ENCODE results near the gene MPST. TPM values are rescaled to one million over a fixed set of nuclear protein-coding genes. Genes with fewer than 3 reads are reported as not detected.

Gene MPST
- total RNA-seq, 1 experiment from 2014 or later, result 201 TPM

DNA sequence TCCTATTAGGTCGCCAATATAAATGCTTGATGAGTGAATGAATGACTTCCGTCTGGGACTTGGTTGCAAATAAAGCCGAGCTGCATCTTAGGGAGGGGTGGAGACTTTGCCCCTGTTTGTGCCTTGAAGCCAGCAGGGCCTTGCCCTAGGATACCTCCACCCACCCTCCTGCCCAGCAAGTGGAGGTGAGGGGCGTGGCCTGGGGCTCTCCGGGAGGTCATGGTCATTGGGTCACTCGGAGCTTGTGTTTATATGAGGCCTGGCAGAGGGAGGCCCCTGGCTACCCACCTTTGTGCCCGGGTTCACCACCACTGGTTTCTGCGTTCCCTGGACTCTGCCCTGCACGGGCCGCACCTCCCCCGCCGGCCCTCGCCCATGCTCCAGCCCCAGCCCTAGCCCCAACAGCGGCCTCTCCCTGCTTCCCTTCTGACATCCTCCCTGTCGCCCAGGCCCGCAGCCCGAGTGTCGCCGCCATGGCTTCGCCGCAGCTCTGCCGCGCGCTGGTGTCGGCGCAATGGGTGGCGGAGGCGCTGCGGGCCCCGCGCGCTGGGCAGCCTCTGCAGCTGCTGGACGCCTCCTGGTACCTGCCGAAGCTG, 4.3 kb downstream of the MPST start:
- Histone ChIP-seq H3K27me3 (ENCODE audit: control insufficient read depth, insufficient read depth, low read length) (no peaks in the 10 kb centered on the region), H3K4me3 (ENCODE audit: insufficient read depth, low read depth, low read length) (no peak overlapping the region), H3K36me3 (replicated peaks; ENCODE audit: control insufficient read depth, insufficient read depth, low read length) (peaks cover 11% of the 10 kb centered on the region)
- DNase-seq, result no peak

DNA sequence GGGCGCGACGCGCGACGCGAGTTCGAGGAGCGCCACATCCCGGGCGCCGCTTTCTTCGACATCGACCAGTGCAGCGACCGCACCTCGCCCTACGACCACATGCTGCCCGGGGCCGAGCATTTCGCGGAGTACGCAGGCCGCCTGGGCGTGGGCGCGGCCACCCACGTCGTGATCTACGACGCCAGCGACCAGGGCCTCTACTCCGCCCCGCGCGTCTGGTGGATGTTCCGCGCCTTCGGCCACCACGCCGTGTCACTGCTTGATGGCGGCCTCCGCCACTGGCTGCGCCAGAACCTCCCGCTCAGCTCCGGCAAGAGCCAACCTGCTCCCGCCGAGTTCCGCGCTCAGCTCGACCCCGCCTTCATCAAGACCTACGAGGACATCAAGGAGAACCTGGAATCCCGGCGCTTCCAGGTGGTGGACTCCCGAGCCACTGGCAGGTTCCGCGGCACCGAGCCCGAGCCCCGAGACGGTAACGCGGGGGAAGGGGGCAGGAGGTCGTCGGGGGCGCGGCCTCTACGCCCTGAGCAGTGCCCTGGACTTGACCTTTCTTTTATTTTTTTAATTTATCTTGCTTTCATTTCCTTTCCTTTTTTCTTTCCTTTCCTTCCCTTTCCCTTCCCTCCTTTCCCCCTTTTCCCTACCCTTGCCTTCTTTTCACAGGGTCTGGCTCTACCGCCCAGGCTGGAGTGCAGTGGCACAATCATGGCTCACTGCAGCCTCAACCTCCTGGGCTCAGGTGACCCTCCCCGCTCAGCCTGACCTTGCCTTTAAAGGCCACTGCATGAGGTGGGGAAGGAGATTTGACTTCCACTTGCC, 5.0 kb downstream of the MPST start:
- H3K27me3 ChIP-seq (ENCODE audit: control insufficient read depth, insufficient read depth, low read length), result no peaks in the 10 kb centered on the region
- no peak for DNase-seq

DNA sequence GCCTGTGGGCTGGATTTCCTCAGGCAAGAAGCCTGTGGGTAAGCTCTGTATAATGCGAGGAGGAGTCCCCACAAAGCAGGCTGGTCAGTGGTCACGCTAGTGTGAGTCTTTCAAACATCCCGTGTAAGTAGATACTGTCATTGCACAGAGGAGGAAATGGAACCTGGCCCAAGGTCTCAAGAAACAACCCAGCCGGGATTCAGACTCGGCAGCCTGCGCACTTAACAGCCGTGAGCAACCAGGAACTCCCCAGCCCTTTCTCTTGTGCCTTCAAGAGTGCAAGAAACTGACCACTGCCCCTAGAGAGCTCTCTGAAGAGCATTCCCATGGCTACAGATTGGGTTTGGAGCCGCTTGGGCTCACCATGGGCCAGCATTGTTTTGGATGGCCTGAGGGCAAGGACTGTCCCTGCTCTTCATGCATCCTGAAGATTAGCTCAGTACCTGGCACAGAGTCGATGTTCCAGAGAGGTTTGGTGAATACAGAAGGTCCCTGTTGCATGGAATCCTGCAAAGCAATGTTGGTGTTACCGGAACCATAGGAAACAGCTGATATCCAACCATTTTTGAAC, 6.0 kb downstream of the MPST start:
- Histone ChIP-seq H3K27me3 (ENCODE audit: control insufficient read depth, insufficient read depth, low read length) (no peaks in the 10 kb centered on the region), H3K36me3 (replicated peaks; ENCODE audit: control insufficient read depth, insufficient read depth, low read length) (peaks cover 11% of the 10 kb centered on the region), H3K4me3 (ENCODE audit: insufficient read depth, low read depth, low read length) (no peak overlapping the region)
- DNase-seq, result no peak

More for the DNA sequence above, 5.0 kb downstream of the MPST start:
- Histone ChIP-seq H3K4me3 (ENCODE audit: insufficient read depth, low read depth, low read length) (no peak overlapping the region), H3K36me3 (replicated peaks; ENCODE audit: control insufficient read depth, insufficient read depth, low read length) (peaks cover 11% of the 10 kb centered on the region)

DNA sequence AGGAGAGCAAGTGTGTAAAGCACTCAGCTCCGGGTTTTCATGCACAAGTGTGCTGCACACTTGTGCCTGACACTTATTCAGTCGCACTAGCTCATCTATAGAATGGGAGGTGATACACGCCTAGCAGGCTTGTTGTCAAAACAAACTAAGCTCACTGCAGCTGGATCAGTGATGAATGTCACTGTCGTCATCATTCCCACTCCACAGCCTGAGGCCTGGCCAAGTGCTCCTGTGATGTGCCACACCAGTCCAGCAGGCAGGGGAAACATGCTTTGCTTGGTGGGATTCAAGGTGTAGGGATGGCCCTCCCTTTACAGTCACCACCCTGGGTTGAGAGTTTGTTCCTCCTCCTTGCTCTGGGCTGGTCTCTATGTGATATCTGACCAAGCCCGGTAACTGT, 6.8 kb downstream of the MPST start:
- Histone ChIP-seq H3K4me3 (ENCODE audit: insufficient read depth, low read depth, low read length) (no peak overlapping the region), H3K27me3 (ENCODE audit: control insufficient read depth, insufficient read depth, low read length) (no peaks in the 10 kb centered on the region), H3K36me3 (replicated peaks; ENCODE audit: control insufficient read depth, insufficient read depth, low read length) (peaks cover 11% of the 10 kb centered on the region)
- no peak for DNase-seq

DNA sequence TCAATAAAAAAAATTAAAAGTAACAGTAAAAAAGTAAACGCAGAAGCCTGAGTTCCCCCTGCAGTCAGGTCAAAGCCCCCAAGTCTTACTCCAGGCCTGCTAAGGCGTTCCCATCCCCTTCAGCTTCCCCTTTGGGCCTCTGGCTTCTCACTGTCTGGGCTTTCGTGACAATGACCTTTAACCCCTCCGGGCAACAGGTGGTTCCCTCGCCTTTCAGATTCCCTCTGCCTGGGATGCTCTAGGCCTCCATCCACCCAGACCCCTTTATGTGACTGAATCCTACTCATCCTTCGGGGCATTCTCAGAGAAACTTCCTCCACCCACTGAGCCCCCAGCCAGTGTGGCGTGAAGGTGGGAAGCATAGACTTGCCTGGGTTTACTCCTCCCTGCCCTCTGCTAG, 8.0 kb downstream of the MPST start:
- Histone ChIP-seq H3K27me3 (ENCODE audit: control insufficient read depth, insufficient read depth, low read length) (no peaks in the 10 kb centered on the region), H3K36me3 (replicated peaks; ENCODE audit: control insufficient read depth, insufficient read depth, low read length) (peaks cover 11% of the 10 kb centered on the region), H3K4me3 (ENCODE audit: insufficient read depth, low read depth, low read length) (no peak overlapping the region)
- DNase-seq, result no peak

DNA sequence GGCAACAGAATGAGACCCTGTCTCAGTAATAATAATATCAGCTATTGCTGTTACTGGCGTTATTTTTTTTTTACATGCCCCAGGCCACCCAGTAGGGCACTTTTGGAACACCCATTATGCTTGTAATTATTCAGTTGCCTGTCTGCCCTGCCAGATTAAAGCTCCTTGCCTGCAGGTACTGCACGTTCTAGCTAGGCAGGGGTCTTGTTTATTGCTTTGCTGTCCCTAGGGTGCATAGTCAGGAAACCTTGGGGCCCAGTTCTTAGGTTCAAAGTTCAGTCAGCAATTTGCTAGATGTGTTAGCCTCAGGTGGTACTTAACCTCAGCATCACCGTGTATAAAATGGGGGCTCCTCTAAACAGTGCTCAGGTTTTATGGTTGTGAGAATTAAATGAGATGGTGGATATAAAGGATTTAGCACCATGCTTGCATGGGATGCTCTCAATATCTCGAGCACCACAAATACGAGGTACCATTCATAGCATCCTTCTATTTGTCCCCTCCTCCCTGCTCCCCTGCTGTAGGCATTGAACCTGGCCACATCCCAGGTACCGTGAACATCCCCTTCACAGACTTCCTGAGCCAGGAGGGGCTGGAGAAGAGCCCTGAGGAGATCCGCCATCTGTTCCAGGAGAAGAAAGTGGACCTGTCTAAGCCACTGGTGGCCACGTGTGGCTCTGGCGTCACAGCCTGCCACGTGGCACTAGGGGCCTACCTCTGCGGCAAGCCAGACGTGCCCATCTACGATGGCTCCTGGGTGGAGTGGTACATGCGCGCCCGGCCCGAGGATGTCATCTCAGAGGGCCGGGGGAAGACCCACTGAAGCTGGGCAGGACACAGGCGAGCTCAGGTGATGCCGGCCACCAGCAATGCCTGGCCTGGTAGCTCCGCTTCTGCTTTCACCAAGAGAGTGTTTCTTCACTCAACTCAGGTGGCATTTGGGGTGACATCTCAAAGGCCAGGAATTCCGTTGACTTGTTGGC, 9.4 kb downstream of the MPST start:
- DNase-seq, result no peak
- Histone ChIP-seq H3K27me3 (ENCODE audit: control insufficient read depth, insufficient read depth, low read length) (no peaks in the 10 kb centered on the region), H3K4me3 (ENCODE audit: insufficient read depth, low read depth, low read length) (no peak overlapping the region), H3K36me3 (replicated peaks; ENCODE audit: control insufficient read depth, insufficient read depth, low read length) (peaks cover 11% of the 10 kb centered on the region)

DNA sequence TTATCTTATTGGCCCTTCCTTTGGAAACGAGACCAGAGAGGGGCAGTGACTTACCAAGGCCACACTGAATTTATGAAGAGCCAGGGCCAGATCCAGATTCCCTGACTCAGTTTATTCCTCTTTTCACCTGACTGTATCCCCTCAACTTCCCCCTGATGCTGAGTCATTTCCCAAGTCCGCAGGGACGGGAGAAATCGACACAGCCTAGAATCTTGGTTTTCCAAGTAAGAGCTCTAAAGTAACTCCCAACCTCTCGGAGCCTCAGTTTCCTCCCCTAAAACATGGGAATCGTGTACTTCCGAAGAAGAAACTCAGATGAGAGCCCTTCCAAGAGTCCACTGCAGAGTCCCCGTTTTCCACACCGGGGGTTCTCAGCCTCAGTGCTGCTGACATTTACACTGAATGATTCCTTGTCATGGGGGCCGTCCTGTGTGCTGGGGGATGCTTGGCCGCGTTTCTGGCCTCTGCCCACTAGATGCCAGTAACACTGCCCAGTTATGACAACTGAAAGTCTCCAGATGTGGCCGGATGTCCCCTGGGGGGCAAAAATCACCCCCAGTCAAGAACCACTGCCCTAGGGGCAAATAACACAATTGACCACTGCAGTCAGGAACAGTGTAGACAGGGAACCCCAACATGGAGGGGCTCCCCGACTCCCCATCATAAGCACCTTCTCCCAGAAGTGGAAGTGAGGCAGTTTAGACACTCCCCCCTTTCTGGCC, 11.2 kb downstream of the MPST start:
- H3K27me3 ChIP-seq (ENCODE audit: control insufficient read depth, insufficient read depth, low read length), result no peaks in the 10 kb centered on the region
- H3K36me3 ChIP-seq (replicated peaks; ENCODE audit: control insufficient read depth, insufficient read depth, low read length), result peaks cover 7% of the 10 kb centered on the region
- no peak overlapping the region for H3K4me3 ChIP-seq (ENCODE audit: insufficient read depth, low read depth, low read length)
- no peak for DNase-seq

DNA sequence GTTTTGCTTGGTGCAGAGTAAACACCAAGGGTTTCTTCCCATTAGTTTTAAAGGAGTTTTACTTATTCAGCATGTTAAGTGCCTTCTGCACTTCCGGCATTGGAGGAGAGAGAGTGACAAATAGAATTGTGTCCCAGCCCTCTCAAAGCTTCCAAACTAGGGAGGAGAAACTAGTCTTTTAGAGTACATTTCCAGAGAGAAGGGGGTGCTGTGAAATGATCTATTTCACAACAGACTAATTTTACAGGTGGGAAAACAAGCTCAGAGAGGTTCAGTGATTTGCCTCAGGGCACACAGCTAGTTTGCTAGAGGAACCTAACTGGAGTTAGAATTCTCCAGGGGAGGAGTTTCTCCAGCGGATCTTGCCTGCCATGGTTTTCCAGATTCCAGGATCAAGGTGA, 12.6 kb downstream of the MPST start:
- Histone ChIP-seq H3K36me3 (replicated peaks; ENCODE audit: control insufficient read depth, insufficient read depth, low read length) (no peaks in the 10 kb centered on the region; the same call in 1 of the 2 replicates), H3K4me3 (ENCODE audit: insufficient read depth, low read depth, low read length) (no peak overlapping the region), H3K27me3 (ENCODE audit: control insufficient read depth, insufficient read depth, low read length) (no peaks in the 10 kb centered on the region)
- no peak for DNase-seq

DNA sequence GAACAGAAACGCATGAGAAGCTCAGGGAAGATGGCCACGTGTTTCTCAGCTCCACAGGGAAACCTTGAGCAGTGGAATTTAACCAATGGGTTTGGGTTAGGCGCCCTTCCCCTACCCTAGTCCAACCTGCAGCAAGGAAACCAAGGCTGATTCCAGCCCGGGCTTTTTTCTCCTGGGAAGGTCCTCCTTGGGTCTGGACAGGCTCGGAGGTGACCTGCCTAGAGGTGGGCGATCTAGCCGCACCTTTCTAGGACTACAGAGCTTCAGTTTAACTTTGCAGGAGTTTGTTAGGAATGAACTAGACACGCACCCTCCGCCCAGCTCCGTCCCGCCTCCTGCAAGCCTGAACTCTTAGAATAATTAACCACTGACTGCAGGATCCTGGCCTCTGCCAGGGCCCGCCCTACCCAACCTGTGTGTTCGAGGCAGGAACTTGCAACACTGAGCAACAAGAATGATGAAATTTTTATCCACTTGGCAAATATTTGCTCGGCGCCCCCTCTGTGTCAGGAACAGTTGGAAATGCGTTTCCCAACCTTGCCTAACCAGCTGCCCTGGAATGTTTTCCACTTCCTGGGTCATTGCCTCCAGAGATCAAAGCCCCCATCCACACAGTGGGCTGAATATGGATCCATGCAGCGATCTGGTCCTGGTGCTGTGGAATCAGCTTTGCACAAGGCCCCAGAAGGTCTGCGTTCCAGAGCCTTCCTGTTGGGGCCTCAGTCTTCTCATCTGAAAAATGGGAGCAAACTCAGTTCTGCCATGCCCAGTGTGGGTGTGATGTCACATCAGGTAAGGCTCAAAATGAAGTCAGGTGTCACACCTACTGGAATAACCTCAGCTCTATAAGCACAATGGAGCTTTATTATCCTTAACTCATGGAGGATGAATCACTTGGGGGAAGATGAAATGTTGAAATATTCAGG, 13.3 kb downstream of the MPST start:
- Histone ChIP-seq H3K27me3 (ENCODE audit: control insufficient read depth, insufficient read depth, low read length) (no peaks in the 10 kb centered on the region), H3K4me3 (ENCODE audit: insufficient read depth, low read depth, low read length) (no peak overlapping the region), H3K36me3 (replicated peaks; ENCODE audit: control insufficient read depth, insufficient read depth, low read length) (no peaks in the 10 kb centered on the region; the same call in 1 of the 2 replicates)
- no peak for DNase-seq

DNA sequence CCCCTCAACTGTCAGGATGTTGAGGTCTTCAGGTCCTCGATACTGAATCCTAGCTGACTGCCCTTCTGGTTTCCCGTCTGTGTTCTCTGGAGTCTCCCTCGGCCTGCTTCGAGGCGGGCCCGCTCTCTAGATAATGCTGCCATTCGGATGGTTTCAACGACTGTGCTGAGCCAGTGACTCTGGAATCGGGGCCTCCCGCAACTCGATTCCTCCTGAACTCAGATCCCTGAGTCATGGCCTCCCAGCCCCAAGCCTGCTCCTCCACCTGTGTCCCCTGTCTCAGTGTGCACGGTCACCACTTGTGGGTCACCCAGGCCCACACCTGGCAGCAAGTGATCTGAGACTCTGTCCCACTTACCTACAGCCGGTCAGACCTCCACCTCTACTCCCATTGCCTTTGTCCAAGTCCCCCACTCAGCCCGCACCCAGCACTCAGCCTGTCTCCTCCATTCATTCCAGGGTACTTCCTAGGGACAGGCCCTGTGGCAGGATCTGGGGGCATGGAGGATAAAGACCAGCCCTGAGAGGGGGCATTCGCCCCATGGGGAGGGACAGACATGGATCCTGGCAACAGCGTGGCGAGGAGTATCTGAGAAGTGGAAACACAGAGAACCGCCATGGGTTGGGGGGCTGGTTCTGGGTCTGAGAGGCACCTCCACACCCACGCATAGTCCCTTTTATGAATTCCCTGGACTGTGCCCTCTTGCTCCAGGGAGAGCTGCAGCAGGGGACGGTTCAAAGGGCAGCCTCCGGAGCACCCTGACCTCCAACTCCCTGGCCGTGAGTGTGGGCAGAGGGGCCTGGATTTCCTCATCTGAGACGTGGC, 14.3 kb downstream of the MPST start:
- no peak overlapping the region for H3K4me3 ChIP-seq (ENCODE audit: insufficient read depth, low read depth, low read length)
- no peaks in the 10 kb centered on the region; the same call in 1 of the 2 replicates for H3K36me3 ChIP-seq (replicated peaks; ENCODE audit: control insufficient read depth, insufficient read depth, low read length)
- no peaks in the 10 kb centered on the region for H3K27me3 ChIP-seq (ENCODE audit: control insufficient read depth, insufficient read depth, low read length)
- no peak for DNase-seq

DNA sequence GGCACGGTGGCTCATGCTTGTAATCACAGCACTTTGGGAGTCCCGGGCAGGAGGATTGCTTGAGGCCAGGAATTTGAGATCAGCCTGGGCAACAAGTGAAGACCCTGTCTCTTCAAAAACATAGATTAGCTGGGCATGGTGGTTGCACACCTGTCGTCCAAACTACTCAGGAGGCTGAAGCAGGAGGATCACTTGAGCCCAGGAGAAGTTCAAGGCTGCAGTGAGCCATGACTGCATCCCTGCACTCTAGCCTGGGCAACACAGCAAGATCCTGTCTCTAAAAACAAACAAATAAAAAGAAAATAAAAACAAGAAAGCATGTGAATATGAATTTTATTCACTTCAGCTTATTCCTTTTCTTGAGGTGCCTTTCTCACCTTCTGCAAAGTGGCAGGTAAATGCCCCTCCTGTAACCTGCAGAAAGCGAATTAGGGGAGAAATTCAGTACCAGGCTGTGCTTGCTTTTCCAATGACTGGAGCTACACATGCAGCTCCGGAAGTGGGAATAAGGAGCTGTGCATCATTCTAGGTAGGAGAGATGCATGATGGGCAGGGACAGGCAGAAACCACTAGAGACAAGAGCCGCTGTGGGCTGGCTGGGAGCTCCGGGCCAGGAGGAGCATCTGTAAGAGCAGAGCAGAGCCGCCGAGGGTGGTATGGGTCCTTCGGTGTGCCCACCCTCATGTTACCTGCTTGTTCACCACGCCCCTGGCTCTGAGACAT, 17.3 kb downstream of the MPST start:
- Histone ChIP-seq H3K27me3 (ENCODE audit: control insufficient read depth, insufficient read depth, low read length) (no peaks in the 10 kb centered on the region), H3K36me3 (replicated peaks; ENCODE audit: control insufficient read depth, insufficient read depth, low read length) (no peaks in the 10 kb centered on the region), H3K4me3 (ENCODE audit: insufficient read depth, low read depth, low read length) (no peak overlapping the region)
- DNase-seq, result no peak

DNA sequence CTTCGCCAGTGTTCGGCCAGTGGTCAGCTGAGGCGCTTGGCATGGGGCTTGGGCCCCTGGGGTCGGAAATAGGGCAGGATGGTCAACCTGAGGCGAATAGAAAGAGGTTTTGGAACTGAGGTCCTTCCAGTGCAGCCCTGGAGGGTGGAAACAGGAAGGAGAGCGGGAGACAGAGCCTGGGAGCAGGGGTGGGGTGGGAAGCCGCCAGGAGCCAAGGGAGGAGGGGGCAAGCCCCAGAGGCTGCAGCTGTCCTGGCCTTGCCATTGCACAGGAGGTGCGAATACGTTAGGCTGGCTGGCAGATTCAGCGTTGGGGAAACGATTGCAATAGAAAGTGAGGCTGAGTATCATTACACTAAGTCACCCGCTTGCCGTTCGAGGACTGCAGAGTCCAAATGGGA, 18.1 kb downstream of the MPST start:
- peak; percentile 70 for DNase-seq
- Histone ChIP-seq H3K4me3 (ENCODE audit: insufficient read depth, low read depth, low read length) (no peak overlapping the region), H3K27me3 (ENCODE audit: control insufficient read depth, insufficient read depth, low read length) (no peaks in the 10 kb centered on the region), H3K36me3 (replicated peaks; ENCODE audit: control insufficient read depth, insufficient read depth, low read length) (no peaks in the 10 kb centered on the region)

Data from H7 (cell line).